HTR-8/SVneo (cell line): ENCODE measurements around the gene YBX1.

Source experiments
- DNase-seq: peaks from one replicate; pipeline ENCODE4 v3.0.0; 2011; ENCODE audit warnings: low spot score, mixed read lengths; ENCODE audit not compliant: insufficient read length
- FAIRE-seq: peaks from 2 replicates; lab custom pipeline; 2011; peaks lifted over from hg19 to GRCh38; lab: Jason Lieb, UNC

Gene YBX1

GRCh38 chr1:42733415-42734200 lies 51.4 kb downstream of the YBX1 start:
- no peak for FAIRE-seq
- no peak for DNase-seq

- FAIRE-seq (no peak), DNase-seq (no peak)
These were observed 52.2 kb downstream of the YBX1 start for GRCh38 chr1:42734201-42735035.

DNA sequence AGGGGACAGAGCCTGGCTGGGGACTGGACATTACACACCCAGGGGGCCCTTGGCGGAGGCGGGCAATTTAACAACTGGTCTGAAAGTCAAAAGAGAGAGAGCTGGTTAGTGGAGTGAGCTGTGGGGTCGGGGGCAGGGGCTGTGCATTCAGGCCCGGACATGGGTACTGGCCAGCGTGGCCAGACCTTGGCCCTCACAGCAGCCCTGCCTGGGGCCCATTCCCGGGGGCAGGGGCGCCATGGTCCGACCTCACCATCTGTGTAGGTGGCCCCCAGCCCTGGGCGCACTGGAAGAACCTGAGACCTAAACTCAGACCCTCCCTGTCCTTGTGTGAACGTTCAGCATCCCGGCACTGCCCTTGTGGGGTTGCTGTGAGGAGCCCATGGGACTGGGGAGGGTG lies 52.8 kb downstream of the YBX1 start:
- DNase-seq: no peak
- no peak for FAIRE-seq

DNA sequence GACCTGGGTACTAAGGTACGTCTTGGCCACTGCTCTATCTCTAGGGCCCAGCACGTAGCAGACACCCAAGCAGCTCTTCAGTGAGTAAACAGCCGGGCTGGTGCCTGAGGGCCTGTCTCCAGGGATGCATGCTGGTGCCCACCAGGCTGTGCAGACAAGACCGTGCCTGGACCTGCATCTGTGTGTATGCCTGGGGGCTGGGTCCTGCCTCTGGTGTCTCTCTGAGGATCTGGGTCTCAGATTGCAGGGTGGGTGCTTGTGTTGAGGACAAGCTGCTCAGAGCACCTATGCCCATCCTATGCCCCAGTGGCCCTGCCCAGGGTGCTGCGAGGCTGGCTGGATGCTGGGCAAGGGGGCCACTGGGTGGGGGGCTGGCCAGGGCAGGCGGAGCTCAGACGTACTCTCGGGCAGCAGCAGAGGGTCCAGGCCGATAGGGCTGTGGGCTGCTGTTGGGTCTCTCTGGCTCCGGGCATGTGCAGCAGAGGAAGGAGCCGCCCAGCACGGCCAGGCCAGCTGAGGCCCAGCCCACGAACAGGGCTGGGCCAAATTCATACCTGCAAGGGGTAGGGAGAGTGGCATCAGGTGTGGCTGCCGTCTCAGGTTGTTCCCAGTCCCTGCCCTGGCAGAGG lies 53.4 kb downstream of the YBX1 start:
- DNase-seq (no peak), FAIRE-seq (no peak)

DNA sequence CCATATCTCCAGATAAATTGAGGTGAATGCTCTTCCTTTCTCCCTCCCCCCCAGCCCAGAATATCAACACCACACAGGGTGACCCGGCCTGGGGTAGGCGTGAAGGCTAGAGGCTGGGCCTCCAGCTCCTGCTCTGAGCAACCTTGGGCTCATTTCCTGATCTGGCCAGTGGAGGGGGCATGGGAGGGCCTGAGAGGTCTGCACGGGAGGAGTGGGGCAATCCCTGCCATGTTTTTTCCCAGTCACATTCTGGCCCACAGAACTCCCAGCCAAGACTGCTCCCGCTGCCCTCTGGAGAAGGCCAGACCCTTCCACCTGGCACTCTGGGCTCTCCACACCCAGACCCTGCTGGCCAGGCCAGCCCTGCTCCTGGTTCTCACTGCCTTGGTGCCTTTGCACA lies 53.9 kb downstream of the YBX1 start:
- DNase-seq (no peak), FAIRE-seq (no peak)

- DNase-seq: no peak
- FAIRE-seq: no peak
These were observed 54.5 kb downstream of the YBX1 start for GRCh38 chr1:42736571-42737200.

DNA sequence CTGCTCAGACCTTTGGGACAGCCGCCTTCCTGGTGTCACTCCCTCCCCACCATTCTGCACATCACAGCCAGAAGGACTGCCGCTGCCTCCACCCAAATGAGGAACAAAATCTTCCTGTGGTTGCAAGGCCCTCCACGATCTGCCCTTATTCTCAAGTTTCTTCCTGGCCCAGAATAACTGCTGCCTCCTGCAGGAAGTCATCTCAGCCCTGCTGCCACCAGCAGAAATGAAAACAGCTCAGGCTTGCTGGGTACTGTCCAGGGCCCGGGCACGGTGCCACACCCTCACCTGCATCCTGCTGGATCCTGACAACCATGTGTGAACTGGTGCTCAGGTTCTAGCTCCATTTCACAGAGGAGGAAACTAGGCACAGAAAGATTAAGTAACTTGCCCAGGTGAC lies 55.0 kb downstream of the YBX1 start:
- no peak for FAIRE-seq
- DNase-seq: no peak

- no peak for FAIRE-seq
- no peak for DNase-seq
These were observed 55.9 kb downstream of the YBX1 start for GRCh38 chr1:42737986-42738677.

GRCh38 chr1:42738678-42739226 lies 56.5 kb downstream of the YBX1 start:
- FAIRE-seq: no peak
- no peak for DNase-seq

DNA sequence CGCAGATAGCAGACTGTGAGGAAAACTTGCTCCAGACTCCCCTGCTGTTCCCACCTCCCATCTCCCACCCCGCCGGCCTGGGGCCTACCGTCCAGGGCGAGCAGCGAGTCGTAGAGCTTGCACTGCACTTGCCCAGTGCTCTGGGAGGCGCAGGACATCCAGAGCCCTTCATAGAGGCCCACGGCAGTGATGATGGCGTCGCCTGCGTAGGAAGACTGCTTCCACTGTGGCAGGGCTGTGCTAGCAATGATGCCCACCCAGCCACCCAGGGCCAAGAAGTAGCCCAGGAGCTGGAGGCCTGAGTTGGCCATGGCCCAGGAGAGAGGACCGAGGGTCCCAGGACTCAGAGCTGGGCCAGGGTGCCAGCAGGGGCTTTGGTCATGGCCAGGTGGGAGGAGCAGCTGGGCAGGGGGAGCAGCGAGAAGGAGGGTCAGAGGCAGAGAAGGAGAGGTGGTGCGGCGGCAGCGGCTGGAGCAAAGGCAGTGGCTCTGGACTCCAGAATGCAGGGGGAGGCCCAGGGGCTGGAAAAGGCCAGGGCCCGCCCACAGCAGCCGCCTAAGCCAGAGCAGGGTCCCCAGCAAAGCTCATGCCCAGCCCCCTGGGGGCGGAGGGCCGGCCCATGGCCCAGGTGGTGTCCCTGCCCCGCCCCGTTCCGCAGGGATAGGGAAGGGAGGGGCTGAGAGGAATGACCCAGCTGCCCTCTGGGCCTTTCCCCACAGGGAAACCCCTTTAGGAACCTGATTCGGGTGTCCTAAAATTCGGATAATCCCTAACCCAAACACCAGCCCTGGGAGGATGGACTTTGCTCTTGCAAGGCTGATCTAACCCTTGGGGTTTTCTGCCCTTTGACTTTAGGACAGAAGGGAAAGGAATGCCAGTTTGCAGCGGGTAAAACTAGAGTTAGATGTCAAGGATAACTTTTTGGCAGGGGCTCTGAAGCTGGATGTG lies 57.8 kb downstream of the YBX1 start, which contains the start of gene CLDN19:
CLDN19 (minus strand) TSS at position 484 of the 948 bp plus-strand sequence; CDS start at position 311, 173 bp downstream.
- DNase-seq (no peak), FAIRE-seq (no peak)

- FAIRE-seq: no peak
- no peak for DNase-seq
These were observed 58.8 kb downstream of the YBX1 start for GRCh38 chr1:42740851-42741580.

DNA sequence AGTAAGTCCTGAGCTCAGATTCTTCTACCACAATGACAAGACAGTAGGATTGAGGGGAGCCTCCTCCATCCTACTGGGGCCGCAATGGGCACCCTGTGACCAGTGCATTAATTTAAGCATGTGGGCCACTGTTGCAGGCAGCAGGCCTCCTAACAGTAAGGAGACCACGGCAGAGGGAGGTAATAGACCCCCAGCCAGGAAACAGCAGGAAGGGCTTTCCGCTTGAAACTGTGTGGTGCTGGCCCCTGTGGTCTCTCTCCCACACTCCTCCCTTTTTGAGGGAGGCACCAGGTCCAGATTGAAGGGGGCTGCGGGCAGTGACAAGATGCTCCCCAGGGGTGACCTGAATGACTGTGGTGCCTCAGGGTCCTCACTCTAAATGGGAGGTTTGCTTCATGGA lies 59.5 kb downstream of the YBX1 start:
- FAIRE-seq: no peak
- no peak for DNase-seq

GRCh38 chr1:42742141-42742540 lies 59.9 kb downstream of the YBX1 start:
- DNase-seq: no peak
- no peak for FAIRE-seq

DNA sequence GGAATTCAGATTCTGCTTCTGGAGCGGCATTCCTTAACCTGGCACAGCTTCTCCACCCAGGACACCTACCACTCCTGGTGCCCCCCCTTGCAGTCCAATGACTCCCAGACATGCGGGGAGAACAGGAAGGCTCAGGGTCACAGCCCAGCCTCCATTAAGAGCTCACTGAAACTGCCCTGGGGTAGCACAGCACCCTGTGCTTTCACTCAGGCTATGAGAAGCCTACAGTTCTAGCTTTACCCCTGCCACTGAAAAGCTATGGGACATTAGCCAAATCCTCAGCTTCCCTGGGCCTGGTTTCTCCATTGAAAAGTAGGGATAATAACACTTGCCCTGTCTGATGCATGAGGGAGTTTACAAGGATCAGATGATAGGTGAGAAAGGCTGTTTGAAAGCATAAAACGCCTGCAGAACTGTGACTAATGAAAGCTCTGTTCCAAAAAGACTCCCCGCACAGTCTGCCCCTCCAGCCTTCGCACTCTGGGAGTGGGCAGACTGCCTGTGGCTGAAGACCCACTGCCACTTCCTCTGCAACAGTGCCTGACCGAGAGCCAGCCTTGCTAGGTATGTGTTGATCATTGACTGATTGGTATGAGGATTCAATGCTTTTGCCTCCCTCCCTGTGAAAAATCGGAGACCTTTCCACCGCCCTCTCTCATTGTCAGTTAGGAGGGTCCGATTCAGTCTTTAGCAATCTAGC lies 60.5 kb downstream of the YBX1 start:
- FAIRE-seq: no peak
- DNase-seq: no peak

GRCh38 chr1:42743317-42744147 lies 61.3 kb downstream of the YBX1 start:
- no peak for FAIRE-seq

DNA sequence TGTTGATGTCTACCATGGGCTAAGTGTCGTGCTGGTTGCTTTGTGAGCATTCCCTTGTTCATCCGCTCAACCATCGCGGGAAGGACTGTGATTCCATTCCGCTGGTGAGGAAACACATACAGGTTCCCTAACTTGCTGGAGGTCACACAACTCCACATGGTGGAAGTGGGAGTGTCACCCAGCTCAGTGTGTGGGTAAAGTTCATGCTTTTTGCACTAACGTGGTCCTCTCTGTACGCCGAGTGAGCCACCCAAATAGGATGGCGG lies 61.9 kb downstream of the YBX1 start:
- no peak for DNase-seq
- FAIRE-seq: no peak

More at GRCh38 chr1:42743317-42744147, 61.3 kb downstream of the YBX1 start:
- peak; percentile 44 for DNase-seq

- no peak for DNase-seq
- no peak for FAIRE-seq
These were observed 63.6 kb downstream of the YBX1 start for GRCh38 chr1:42745851-42746250.
